OCI-LY1 (cell line): Measurements from ENCODE around the gene NPHP1.

Source experiments
- H2AFZ ChIP-seq: fragments of 200-600 bp; sonication (generic), shearing (Covaris generic); 2 replicates; pipeline ENCODE4 v1.6.0; 2014; ENCODE audit warnings: antibody characterized with exemption, mild to moderate bottlenecking, low read length
- H3F3A ChIP-seq: fragments of 200-600 bp; sonication (generic), shearing (Covaris generic); 2 replicates; pipeline ENCODE4 v1.6.0; 2014; ENCODE audit warnings: mild to moderate bottlenecking, antibody characterized with exemption, low read length, moderate library complexity; ENCODE audit not compliant: insufficient read depth
- H3K27ac ChIP-seq: fragments of 200-600 bp; sonication (generic); 2 replicates; pipeline ENCODE4 v1.5.1; 2014; ENCODE audit warnings: low read length, mixed run types, mild to moderate bottlenecking, low read depth; ENCODE audit not compliant: poor library complexity, severe bottlenecking
- H3K27me3 ChIP-seq: fragments of 200-600 bp; sonication (generic); 2 replicates; pipeline ENCODE4 v1.6.0; 2014; ENCODE audit warnings: antibody characterized with exemption, mild to moderate bottlenecking, low read length, moderate library complexity; ENCODE audit not compliant: insufficient read depth
- H3K36me3 ChIP-seq: fragments of 200-600 bp; sonication (generic); 2 replicates; pipeline ENCODE4 v1.6.1; 2014; ENCODE audit warnings: mild to moderate bottlenecking, antibody characterized with exemption, low read length, moderate library complexity, mixed read lengths; ENCODE audit not compliant: insufficient read depth
- H3K4me1 ChIP-seq: fragments of 200-600 bp; sonication (generic); 2 replicates; pipeline ENCODE4 v1.5.1; 2014; ENCODE audit warnings: mild to moderate bottlenecking, low read length, moderate library complexity; ENCODE audit not compliant: insufficient read depth, severe bottlenecking
- H3K4me2 ChIP-seq: fragments of 200-600 bp; sonication (generic), shearing (Covaris generic); 2 replicates; pipeline ENCODE4 v1.6.1; 2014; ENCODE audit warnings: low read length
- H3K4me3 ChIP-seq: fragments of 200-600 bp; sonication (generic); 2 replicates; pipeline ENCODE4 v1.5.1; 2014; ENCODE audit warnings: low read length, low read depth, mild to moderate bottlenecking, mixed read lengths; ENCODE audit not compliant: poor library complexity, severe bottlenecking
- H3K79me2 ChIP-seq: fragments of 200-600 bp; shearing (Covaris generic); 2 replicates; pipeline ENCODE4 v1.6.1; 2016; ENCODE audit warnings: mixed run types, low read length, mixed read lengths; ENCODE audit not compliant: insufficient read depth
- H3K9ac ChIP-seq: fragments of 200-600 bp; sonication (generic), shearing (Covaris generic); 2 replicates; pipeline ENCODE4 v1.6.1; 2014; ENCODE audit warnings: mild to moderate bottlenecking, low read length, mixed read lengths
- H3K9me2 ChIP-seq: fragments of 200-600 bp; sonication (generic), shearing (Covaris generic); 2 replicates; pipeline ENCODE4 v1.6.1; 2014; ENCODE audit warnings: low read depth, mild to moderate bottlenecking, low read length, mixed read lengths
- H3K9me3 ChIP-seq: fragments of 200-600 bp; shearing (Covaris generic); 2 replicates; pipeline ENCODE4 v1.6.1; 2014; ENCODE audit warnings: low read length, mixed read lengths
- H4K20me1 ChIP-seq: fragments of 200-600 bp; sonication (generic), shearing (Covaris generic); 2 replicates; pipeline ENCODE4 v1.6.0; 2016; ENCODE audit warnings: mild to moderate bottlenecking, low read length; ENCODE audit not compliant: insufficient read depth
- CTCF ChIP-seq: fragments of 200-600 bp; sonication (generic), shearing (Covaris generic); IDR thresholded peaks from 2 replicates; pipeline ENCODE4 v1.5.1; 2017; ENCODE audit warnings: mild to moderate bottlenecking, antibody characterized with exemption, low read length, moderate library complexity, mixed read lengths
- EZH2 ChIP-seq: fragments of 200-600 bp; sonication (generic), shearing (Covaris generic); IDR thresholded peaks from 2 replicates; pipeline ENCODE4 v1.8.0; 2017; ENCODE audit warnings: borderline replicate concordance, mixed run types, mild to moderate bottlenecking, antibody characterized with exemption, low read length, moderate library complexity, mixed read lengths

The NPHP1 gene

GRCh38 chr2:110130757-110131156 lies 74.1 kb downstream of the NPHP1 start:
- Histone ChIP-seq H3K9me2 (no peaks in the 10 kb centered on the region), H3F3A (no peaks in the 10 kb centered on the region), H4K20me1 (no peaks in the 10 kb centered on the region), H3K4me3 (no peak overlapping the region), H3K27ac (no peak overlapping the region), H3K36me3 (no peaks in the 10 kb centered on the region), H3K27me3 (no peaks in the 10 kb centered on the region), H3K9me3 (no peaks in the 10 kb centered on the region), H2AFZ (no peak overlapping the region), H3K79me2 (no peaks in the 10 kb centered on the region), H3K4me2 (no peak overlapping the region), H3K9ac (no peak overlapping the region), H3K4me1 (no peaks in the 10 kb centered on the region)
- TF ChIP-seq EZH2, result no peak
- no peak for TF ChIP-seq CTCF

DNA sequence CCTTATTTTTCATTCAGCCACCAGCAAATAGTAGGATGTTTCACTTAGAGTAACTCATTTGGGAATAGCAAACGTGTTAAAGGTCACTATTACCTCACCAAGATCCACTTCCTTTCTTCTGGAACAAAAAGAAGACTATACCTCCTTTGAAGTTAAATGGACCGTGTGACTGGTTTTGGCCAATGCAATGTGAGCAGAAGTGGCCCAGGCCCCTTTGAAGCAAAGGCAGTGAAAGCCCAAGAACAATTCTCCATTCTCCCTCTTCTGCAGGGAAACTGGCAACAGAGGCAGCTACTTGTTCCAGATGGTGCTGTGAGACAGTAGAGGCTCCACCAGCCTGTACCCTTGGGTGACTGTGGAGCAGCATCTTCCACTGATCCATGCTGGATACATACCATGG lies 77.9 kb downstream of the NPHP1 start:
- no peaks in the 10 kb centered on the region for H3K9me3 ChIP-seq
- H3F3A ChIP-seq, result no peaks in the 10 kb centered on the region
- no peak overlapping the region for H2AFZ ChIP-seq
- H3K9ac ChIP-seq, result no peak overlapping the region
- no peaks in the 10 kb centered on the region for H4K20me1 ChIP-seq
- H3K9me2 ChIP-seq, result no peaks in the 10 kb centered on the region
- H3K36me3 ChIP-seq, result no peaks in the 10 kb centered on the region
- no peak overlapping the region for H3K4me3 ChIP-seq
- H3K27ac ChIP-seq, result no peak overlapping the region
- TF ChIP-seq EZH2 (no peak), CTCF (no peak)
- no peaks in the 10 kb centered on the region for H3K4me1 ChIP-seq
- H3K4me2 ChIP-seq, result no peak overlapping the region
- no peaks in the 10 kb centered on the region for H3K79me2 ChIP-seq
- no peaks in the 10 kb centered on the region for H3K27me3 ChIP-seq

- H3K27me3 ChIP-seq, result no peaks in the 10 kb centered on the region
- H3K9me3 ChIP-seq, result no peaks in the 10 kb centered on the region
- no peaks in the 10 kb centered on the region for H3F3A ChIP-seq
- no peak for TF ChIP-seq CTCF
- no peak for TF ChIP-seq EZH2
- H4K20me1 ChIP-seq, result no peaks in the 10 kb centered on the region
- no peak overlapping the region for H3K4me2 ChIP-seq
- H3K4me1 ChIP-seq, result no peaks in the 10 kb centered on the region
- no peak overlapping the region for H2AFZ ChIP-seq
- no peaks in the 10 kb centered on the region for H3K9me2 ChIP-seq
- H3K27ac ChIP-seq, result no peak overlapping the region
- H3K36me3 ChIP-seq, result no peaks in the 10 kb centered on the region
- H3K4me3 ChIP-seq, result no peak overlapping the region
- no peaks in the 10 kb centered on the region for H3K79me2 ChIP-seq
- H3K9ac ChIP-seq, result no peak overlapping the region
These were observed 78.6 kb downstream of the NPHP1 start for GRCh38 chr2:110126086-110126773.
